ENCODE results near the gene AP5S1. TPM values are rescaled to one million over a fixed set of nuclear protein-coding genes. Genes with fewer than 3 reads are reported as not detected.
A peak's percentile ranks its signal among the peaks of the same experiment; 100 is the strongest.
"Not testable (repeated sequence)": the region's sequence is repeated elsewhere in the genome, so short reads cannot be mapped to it uniquely, and the experiment has no call there.

The AP5S1 gene
- total and polyA plus RNA-seq, 2 of the 13 experiments (the other 11 are each of a cell fraction or from before 2014, with no cell fraction given) = 7.9 to 23.2 TPM

DNA sequence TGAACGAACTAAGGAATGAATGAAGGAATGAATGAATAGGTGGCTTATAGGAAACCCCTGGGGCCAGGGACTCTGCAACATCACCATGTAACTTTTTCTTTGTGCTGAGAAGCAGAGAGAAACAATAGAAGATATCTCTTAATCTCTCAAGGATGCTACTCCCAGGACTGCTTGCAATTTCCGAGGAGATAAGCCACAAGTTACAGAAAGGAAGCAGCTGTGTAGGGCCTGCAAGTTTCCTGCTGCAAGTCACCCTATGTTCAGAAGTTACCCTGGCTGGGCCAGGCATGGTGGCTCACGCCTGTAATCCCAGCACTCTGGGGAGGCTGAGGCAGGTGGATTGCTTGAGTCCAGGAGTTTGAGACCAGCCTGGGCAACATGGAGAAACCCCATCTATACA lies 19.0 kb downstream of the AP5S1 start:
- H3K4me2 ChIP-seq (ENCODE audit: low read depth, low read length) = no peak overlapping the region
- H3K4me3 ChIP-seq (replicated peaks in 1 of 3; ENCODE audit: insufficient read depth in 1 of 3, low read depth in 2 of 3, low read length in 3 of 3) = no peak overlapping the region
- no peaks in the 10 kb centered on the region for H3K36me3 ChIP-seq (replicated peaks in 1 of 2; ENCODE audit: control insufficient read depth in 1 of 2, insufficient read depth in 2 of 2, low read length in 2 of 2)
- no peaks in the 10 kb centered on the region for H3K9me3 ChIP-seq (ENCODE audit: low read length)
- H2AFZ ChIP-seq (ENCODE audit: low read length) = no peak overlapping the region
- WGBS (ENCODE audit: low lambda C conversion rate) = 90% methylated on average over 3 of the region's 3 CpGs
- TF ChIP-seq U2AF2 (IDR thresholded peaks at IDR 0.05; ENCODE audit: low read depth, low read length) (no peak), SUZ12 (IDR thresholded peaks at IDR 0.05; ENCODE audit: low read depth, low read length) (no peak), ZBTB20 (CRISPR knock-in tag; IDR thresholded peaks at IDR 0.05; ENCODE audit: borderline replicate concordance, low read depth) (no peak)
- TF ChIP-seq, protein P1, sequence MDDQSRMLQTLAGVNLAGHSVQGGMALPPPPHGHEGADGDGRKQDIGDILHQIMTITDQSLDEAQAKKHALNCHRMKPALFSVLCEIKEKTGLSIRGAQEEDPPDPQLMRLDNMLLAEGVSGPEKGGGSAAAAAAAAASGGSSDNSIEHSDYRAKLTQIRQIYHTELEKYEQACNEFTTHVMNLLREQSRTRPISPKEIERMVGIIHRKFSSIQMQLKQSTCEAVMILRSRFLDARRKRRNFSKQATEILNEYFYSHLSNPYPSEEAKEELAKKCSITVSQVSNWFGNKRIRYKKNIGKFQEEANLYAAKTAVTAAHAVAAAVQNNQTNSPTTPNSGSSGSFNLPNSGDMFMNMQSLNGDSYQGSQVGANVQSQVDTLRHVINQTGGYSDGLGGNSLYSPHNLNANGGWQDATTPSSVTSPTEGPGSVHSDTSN (CRISPR knock-in tag; IDR thresholded peaks at IDR 0.05; ENCODE audit: borderline replicate concordance) = no peak
- TF ChIP-seq, protein P2, sequence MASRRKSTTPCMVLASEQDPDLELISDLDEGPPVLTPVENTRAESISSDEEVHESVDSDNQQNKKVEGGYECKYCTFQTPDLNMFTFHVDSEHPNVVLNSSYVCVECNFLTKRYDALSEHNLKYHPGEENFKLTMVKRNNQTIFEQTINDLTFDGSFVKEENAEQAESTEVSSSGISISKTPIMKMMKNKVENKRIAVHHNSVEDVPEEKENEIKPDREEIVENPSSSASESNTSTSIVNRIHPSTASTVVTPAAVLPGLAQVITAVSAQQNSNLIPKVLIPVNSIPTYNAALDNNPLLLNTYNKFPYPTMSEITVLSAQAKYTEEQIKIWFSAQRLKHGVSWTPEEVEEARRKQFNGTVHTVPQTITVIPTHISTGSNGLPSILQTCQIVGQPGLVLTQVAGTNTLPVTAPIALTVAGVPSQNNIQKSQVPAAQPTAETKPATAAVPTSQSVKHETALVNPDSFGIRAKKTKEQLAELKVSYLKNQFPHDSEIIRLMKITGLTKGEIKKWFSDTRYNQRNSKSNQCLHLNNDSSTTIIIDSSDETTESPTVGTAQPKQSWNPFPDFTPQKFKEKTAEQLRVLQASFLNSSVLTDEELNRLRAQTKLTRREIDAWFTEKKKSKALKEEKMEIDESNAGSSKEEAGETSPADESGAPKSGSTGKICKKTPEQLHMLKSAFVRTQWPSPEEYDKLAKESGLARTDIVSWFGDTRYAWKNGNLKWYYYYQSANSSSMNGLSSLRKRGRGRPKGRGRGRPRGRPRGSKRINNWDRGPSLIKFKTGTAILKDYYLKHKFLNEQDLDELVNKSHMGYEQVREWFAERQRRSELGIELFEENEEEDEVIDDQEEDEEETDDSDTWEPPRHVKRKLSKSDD (CRISPR knock-in tag; IDR thresholded peaks at IDR 0.05; ENCODE audit: low read depth) = no peak
- ChIA-PET CTCF (ENCODE audit: low intra/inter-chr PET ratio, low total read pairs) (no interaction called here), POLR2A (interaction anchor here (0.6 kb wide), 1 partner anchor 11 kb away, joined by 3 read pairs; no protein-coding TSS in a partner anchor)
- no peak overlapping the region for H3K27ac ChIP-seq (ENCODE audit: extremely low read length, insufficient read depth, low read length)
- no peak for DNase-seq (ENCODE audit: low spot score)
- in situ Hi-C loops (cut with HindIII; ENCODE audit: extremely low pct_ligation_motif_present, low pct_unique_long_range_greater_than_20kb) (no loop called here), intact Hi-C loops (cut with micrococcal nuclease; ENCODE audit: unreplicated experiment) (no loop called here)
- H3K9ac ChIP-seq (ENCODE audit: insufficient read depth, low read depth, low read length) = no peak overlapping the region
- no peak for FAIRE-seq
- ATAC-seq = no peak
- no peaks in the 10 kb centered on the region for H4K20me1 ChIP-seq (ENCODE audit: insufficient read depth, low read length)
- TSS peak; percentile 43 for BruUV-seq (replicated peaks)
- peaks cover 15% of the 10 kb centered on the region for H3K4me1 ChIP-seq (ENCODE audit: insufficient read depth, low read length)
- H3K79me2 ChIP-seq (ENCODE audit: insufficient read depth, low read length) = no peaks in the 10 kb centered on the region
- no peaks in the 10 kb centered on the region for H3K27me3 ChIP-seq (ENCODE audit: control insufficient read depth in 1 of 2, insufficient read depth in 2 of 2, low read length in 2 of 2)

DNA sequence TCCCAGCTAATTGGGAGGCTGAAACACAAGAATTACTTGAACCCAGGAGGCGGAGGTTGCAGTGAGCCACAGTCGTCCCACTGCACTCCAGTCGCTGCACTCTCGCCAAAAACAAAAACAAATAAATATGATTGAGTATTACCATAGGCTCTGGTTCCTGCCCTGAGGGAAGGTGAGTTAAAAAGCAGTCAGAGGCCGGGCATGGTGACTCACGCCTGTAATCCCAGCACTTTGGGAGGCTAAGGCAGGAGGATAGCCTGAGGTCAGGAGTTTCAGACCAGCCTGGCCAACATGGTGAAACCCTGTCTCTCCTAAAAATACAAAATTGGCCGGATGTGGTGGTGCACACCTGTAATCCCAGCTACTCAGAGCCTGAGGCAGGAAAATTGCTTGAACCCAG lies 19.9 kb downstream of the AP5S1 start:
- H3K9ac ChIP-seq (ENCODE audit: insufficient read depth, low read depth, low read length); BruUV-seq (replicated peaks); H3K27me3 ChIP-seq (ENCODE audit: control insufficient read depth in 1 of 2, insufficient read depth in 2 of 2, low read length in 2 of 2); H3K27ac ChIP-seq (ENCODE audit: extremely low read length, insufficient read depth, low read length); H3K79me2 ChIP-seq (ENCODE audit: insufficient read depth, low read length); CTCF ChIA-PET (ENCODE audit: low intra/inter-chr PET ratio, low total read pairs); H3K4me3 ChIP-seq (replicated peaks in 1 of 3; ENCODE audit: insufficient read depth in 1 of 3, low read depth in 2 of 3, low read length in 3 of 3); H3K36me3 ChIP-seq (replicated peaks in 1 of 2; ENCODE audit: control insufficient read depth in 1 of 2, insufficient read depth in 2 of 2, low read length in 2 of 2); POLR2A ChIA-PET; H3K9me3 ChIP-seq (ENCODE audit: low read length); DNase-seq (ENCODE audit: low spot score); in situ Hi-C loops (cut with HindIII; ENCODE audit: extremely low pct_ligation_motif_present, low pct_unique_long_range_greater_than_20kb); H2AFZ ChIP-seq (ENCODE audit: low read length); ATAC-seq; H4K20me1 ChIP-seq (ENCODE audit: insufficient read depth, low read length); H3K4me2 ChIP-seq (ENCODE audit: low read depth, low read length); FAIRE-seq; intact Hi-C loops (cut with micrococcal nuclease; ENCODE audit: unreplicated experiment): not testable (repeated sequence)
- WGBS (ENCODE audit: low lambda C conversion rate) = 92% methylated on average over 7 of the region's 7 CpGs
- peaks cover 23% of the 10 kb centered on the region for H3K4me1 ChIP-seq (ENCODE audit: insufficient read depth, low read length)

Measured in HepG2 (cell line).